OCI-LY3 (cell line): ENCODE data around the gene ELOB.

Experiments
- CTCF ChIP-seq: fragments of 200-600, 300-600 bp; sonication (generic); IDR thresholded peaks from 2 replicates; pipeline ENCODE4 v1.5.1; 2014; ENCODE audit warnings: antibody characterized with exemption, low read length, low read depth
- EZH2phosphoT487 ChIP-seq: fragments of 200-600 bp; shearing (Covaris generic); IDR thresholded peaks from 2 replicates; pipeline ENCODE4 v1.6.1; 2018; ENCODE audit warnings: antibody characterized with exemption, mixed run types, low read depth

GRCh38 chr16:2745116-2745890 lies 31.8 kb downstream of the ELOB start:
- TF ChIP-seq EZH2phosphoT487 (no peak), CTCF (no peak)
